Endothelial cell of umbilical vein (primary cell): Measurements from ENCODE around the gene WRAP53. TPM values are rescaled to one million over a fixed set of nuclear protein-coding genes. Genes with fewer than 3 reads are reported as not detected.

ENCODE experiments used
- BruUV-seq: library from RNA; stranded (reverse); fragments of 400-500 nt; replicated peaks from 2 replicates; lab custom pipeline; 2021; lab: Mats Ljungman, UMichigan
- CTCF ChIA-PET: fragments of 300-600, 350-600 bp; sonication (Branson Sonifier 250); formaldehyde crosslinking; loops from one replicate; lab custom pipeline; 2021; ENCODE audit warnings: antibody characterized with exemption, inconsistent platforms; lab: Charles Lee
- POLR2A ChIA-PET: fragments of 300-600, 350-600 bp; sonication (Branson Sonifier 250); formaldehyde crosslinking; loops from one replicate; lab custom pipeline; 2021; ENCODE audit warnings: antibody characterized with exemption, inconsistent platforms; lab: Charles Lee
- DNase-seq: peaks from one replicate; pipeline ENCODE4 v3.0.0-alpha.2; 2011; ENCODE audit warnings: low read depth, low spot score
- FAIRE-seq: peaks from 2 replicates; lab custom pipeline; 2011; peaks lifted over from hg19 to GRCh38; lab: Jason Lieb, UNC
- H2AFZ ChIP-seq: 2 replicates; pipeline ENCODE4 v1.6.0; 2012; ENCODE audit warnings: low read depth, low read length, control low read depth, inconsistent platforms
- H3K27ac ChIP-seq: 2 replicates; pipeline ENCODE4 v1.5.1; 2011; ENCODE audit warnings: low read depth, mild to moderate bottlenecking, control low read depth, low read length, moderate library complexity; ENCODE audit not compliant: insufficient read depth
- H3K27me3 ChIP-seq, 2 experiments: 2 replicates each; pipeline versions ENCODE4 v1.6.0 to v1.6.1; 2011; ENCODE audit warnings: low read length in 2 of 2, mixed read lengths in 1 of 2; ENCODE audit not compliant: control insufficient read depth in 2 of 2, insufficient read depth in 2 of 2
- H3K36me3 ChIP-seq, 2 experiments: 2 replicates in 1 of 2; 3 replicates in 1 of 2; pipeline ENCODE4 v1.5.1; 2011; ENCODE audit warnings: low read length in 2 of 2, mild to moderate bottlenecking in 1 of 2, moderate library complexity in 1 of 2; ENCODE audit not compliant: control insufficient read depth in 2 of 2, insufficient read depth in 2 of 2; ENCODE audit errors: extremely low read depth in 1 of 2
- H3K4me1 ChIP-seq: 3 replicates; pipeline ENCODE4 v1.5.1; 2011; ENCODE audit warnings: mild to moderate bottlenecking, low read length; ENCODE audit not compliant: control insufficient read depth, insufficient read depth; ENCODE audit errors: extremely low read depth
- H3K4me2 ChIP-seq: 2 replicates; pipeline ENCODE4 v1.6.1; 2011; ENCODE audit warnings: low read length, control low read depth, mixed read lengths; ENCODE audit not compliant: insufficient read depth
- H3K4me3 ChIP-seq, 3 experiments: fragments of 200-600 bp in 1 of 3; sonication (generic), shearing (Covaris generic) in 1 of 3; replicated peaks in 1 of 3; 2 replicates each; pipeline ENCODE4 v1.5.1; 2011 to 2016; ENCODE audit warnings: control low read depth in 3 of 3, low read length in 3 of 3, mild to moderate bottlenecking in 2 of 3, inconsistent platforms in 1 of 3, low read depth in 1 of 3, moderate library complexity in 1 of 3; ENCODE audit not compliant: insufficient read depth in 1 of 3
- H3K79me2 ChIP-seq: 2 replicates; pipeline ENCODE4 v1.6.0; 2012; ENCODE audit warnings: low read length, inconsistent platforms; ENCODE audit not compliant: control insufficient read depth, insufficient read depth
- H3K9ac ChIP-seq: replicated peaks from 2 replicates; pipeline ENCODE3; 2011; ENCODE audit warnings: low read length, control low read depth; ENCODE audit not compliant: insufficient read depth; ENCODE audit errors: extremely low read depth
- H3K9me1 ChIP-seq: replicated peaks from 3 replicates; pipeline ENCODE4 v1.6.0; 2011; ENCODE audit warnings: mild to moderate bottlenecking, low read length; ENCODE audit not compliant: control insufficient read depth, insufficient read depth; ENCODE audit errors: extremely low read depth
- H3K9me3 ChIP-seq: replicated peaks from 2 replicates; pipeline ENCODE4 v1.5.1; 2012; ENCODE audit warnings: low read length, inconsistent platforms; ENCODE audit not compliant: control insufficient read depth, insufficient read depth
- H4K20me1 ChIP-seq: replicated peaks from 2 replicates; pipeline ENCODE3; 2011; ENCODE audit warnings: mild to moderate bottlenecking, low read length; ENCODE audit not compliant: control insufficient read depth, insufficient read depth; ENCODE audit errors: extremely low read depth
- EZH2 ChIP-seq: IDR thresholded peaks from 2 replicates; pipeline ENCODE4 v1.6.1; 2012; ENCODE audit warnings: borderline replicate concordance, low read depth, mild to moderate bottlenecking, moderate library complexity, low read length, inconsistent platforms; ENCODE audit not compliant: severe bottlenecking
- FOS ChIP-seq: IDR thresholded peaks from 2 replicates; pipeline ENCODE4 v1.6.1; 2011; ENCODE audit warnings: mild to moderate bottlenecking, low read length, moderate library complexity, borderline replicate concordance; ENCODE audit not compliant: insufficient read depth
- GATA2 ChIP-seq: IDR thresholded peaks from 2 replicates; pipeline ENCODE4 v1.7.0; 2011; ENCODE audit warnings: low read depth, mild to moderate bottlenecking, moderate library complexity, mixed read lengths, low read length; ENCODE audit not compliant: insufficient read length, insufficient read depth
- JUN ChIP-seq: IDR thresholded peaks from 2 replicates; pipeline ENCODE4 v1.6.1; 2011; ENCODE audit warnings: borderline replicate concordance, low read depth; ENCODE audit not compliant: insufficient read length, insufficient read depth
- MYC ChIP-seq: IDR thresholded peaks from one replicate; pipeline ENCODE4 v1.6.1; 2011; ENCODE audit warnings: mild to moderate bottlenecking, low read depth, low read length
- POLR2A ChIP-seq: IDR thresholded peaks from 2 replicates; pipeline ENCODE4 v1.6.1; 2012; ENCODE audit warnings: low read depth, mild to moderate bottlenecking, control low read depth, low read length
- POLR2AphosphoS5 ChIP-seq: IDR thresholded peaks from 2 replicates; pipeline ENCODE4 v1.6.1; 2012; ENCODE audit warnings: low read depth, mild to moderate bottlenecking, control low read depth, low read length, moderate library complexity; ENCODE audit not compliant: insufficient read depth
- dilution Hi-C: fragments of 300-500 bp; cut with MboI; formaldehyde crosslinking; loops from one replicate; pipeline ENCODE4 v1.15.0; 2019; ENCODE audit warnings: low sequenced_read_pairs; ENCODE audit not compliant: extremely low pct_ligation_motif_present
- intact Hi-C: fragments of 100-400 bp; cut with micrococcal nuclease; formaldehyde crosslinking; loops from one replicate; pipeline ENCODE4 v1.10.0; 2022
- polyA plus RNA-seq, 4 experiments: library from polyadenylated mRNA; depleted of rRNA in 3 of 4; stranded (reverse) in 3 of 4; unstranded in 1 of 4; fragments of >200 nt; gene quantifications; 2 replicates each; pipeline versions ENCODE4 v1.2.1 to v1.2.3, GENCODE V29; 2011 to 2012; ENCODE audit warnings: missing spikeins in 1 of 4
- total RNA-seq: library from RNA; stranded (reverse); gene quantifications from 2 replicates; pipeline ENCODE4 v1.2.3, GENCODE V29; 2021
- TF ChIP-seq, protein P1 (sequence below): IDR thresholded peaks from 2 replicates; pipeline ENCODE4 v1.6.1; 2011; ENCODE audit not compliant: insufficient read depth, insufficient read length
- TF ChIP-seq, protein P2 (sequence below), 2 donors: IDR thresholded peaks; 1 replicate in 1 of 2; 2 replicates in 1 of 2; pipeline ENCODE4 v1.5.1; 2011; ENCODE audit warnings: low read length in 2 of 2, mild to moderate bottlenecking in 2 of 2, moderate library complexity in 2 of 2, control low read depth in 1 of 2, inconsistent platforms in 1 of 2, low read depth in 1 of 2; ENCODE audit not compliant: insufficient read depth in 1 of 2; ENCODE audit errors: extremely low read depth in 1 of 2

Gene WRAP53
- total and polyA plus RNA-seq, 2 donors (not counting 3 experiments of a cell fraction or from before 2014, with no cell fraction given) = 17.9 to 28.0 TPM

DNA sequence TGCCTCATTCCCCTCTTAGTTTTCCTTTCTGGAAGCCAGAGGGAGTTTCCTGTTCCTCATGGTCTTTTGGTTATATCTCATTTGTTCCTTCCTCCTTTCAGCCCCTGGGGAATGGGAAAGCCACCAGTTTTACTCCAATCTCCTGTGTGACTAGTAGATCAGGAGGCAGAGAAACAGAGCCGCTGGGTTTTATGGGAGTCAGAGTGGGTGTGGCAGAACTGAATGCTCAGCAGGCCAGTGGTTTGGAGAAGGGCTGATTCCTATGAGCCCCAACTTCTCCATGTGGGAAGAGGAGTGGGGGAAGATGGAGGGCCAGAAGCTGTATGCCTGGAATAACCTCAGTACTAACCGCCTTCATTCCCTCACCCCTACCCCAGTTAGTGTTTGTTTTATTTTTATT lies 33.3 kb downstream of the WRAP53 start:
- Histone ChIP-seq H3K9me3 (no peaks in the 10 kb centered on the region), H3K9me1 (no peaks in the 10 kb centered on the region), H3K4me2 (no peak overlapping the region), H2AFZ (no peak overlapping the region), H3K36me3 (no peaks in the 10 kb centered on the region), H3K79me2 (no peaks in the 10 kb centered on the region), H4K20me1 (no peaks in the 10 kb centered on the region), H3K27me3 (peaks cover 25 to 40% of the 10 kb centered on the region in 2 experiments), H3K27ac (no peak overlapping the region), H3K4me1 (peaks cover 2% of the 10 kb centered on the region), H3K4me3 (no peak overlapping the region), H3K9ac (no peak overlapping the region)
- TF ChIP-seq POLR2A = no peak
- TF ChIP-seq MYC = no peak
- TF ChIP-seq, protein P1, sequence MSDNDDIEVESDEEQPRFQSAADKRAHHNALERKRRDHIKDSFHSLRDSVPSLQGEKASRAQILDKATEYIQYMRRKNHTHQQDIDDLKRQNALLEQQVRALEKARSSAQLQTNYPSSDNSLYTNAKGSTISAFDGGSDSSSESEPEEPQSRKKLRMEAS = no peak
- TF ChIP-seq GATA2 = no peak
- no peak for TF ChIP-seq FOS
- no peak for TF ChIP-seq JUN
- TF ChIP-seq, protein P2, sequence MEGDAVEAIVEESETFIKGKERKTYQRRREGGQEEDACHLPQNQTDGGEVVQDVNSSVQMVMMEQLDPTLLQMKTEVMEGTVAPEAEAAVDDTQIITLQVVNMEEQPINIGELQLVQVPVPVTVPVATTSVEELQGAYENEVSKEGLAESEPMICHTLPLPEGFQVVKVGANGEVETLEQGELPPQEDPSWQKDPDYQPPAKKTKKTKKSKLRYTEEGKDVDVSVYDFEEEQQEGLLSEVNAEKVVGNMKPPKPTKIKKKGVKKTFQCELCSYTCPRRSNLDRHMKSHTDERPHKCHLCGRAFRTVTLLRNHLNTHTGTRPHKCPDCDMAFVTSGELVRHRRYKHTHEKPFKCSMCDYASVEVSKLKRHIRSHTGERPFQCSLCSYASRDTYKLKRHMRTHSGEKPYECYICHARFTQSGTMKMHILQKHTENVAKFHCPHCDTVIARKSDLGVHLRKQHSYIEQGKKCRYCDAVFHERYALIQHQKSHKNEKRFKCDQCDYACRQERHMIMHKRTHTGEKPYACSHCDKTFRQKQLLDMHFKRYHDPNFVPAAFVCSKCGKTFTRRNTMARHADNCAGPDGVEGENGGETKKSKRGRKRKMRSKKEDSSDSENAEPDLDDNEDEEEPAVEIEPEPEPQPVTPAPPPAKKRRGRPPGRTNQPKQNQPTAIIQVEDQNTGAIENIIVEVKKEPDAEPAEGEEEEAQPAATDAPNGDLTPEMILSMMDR (IDR thresholded peaks at IDR 0.05; ENCODE audit: extremely low read depth in 1 of 2, insufficient read depth in 1 of 2, low read depth in 1 of 2, low read length in 2 of 2) = no peak
- TF ChIP-seq EZH2 = no peak
- no peak for TF ChIP-seq POLR2AphosphoS5
- dilution Hi-C loops = no loop called here
- no TSS peak for BruUV-seq
- intact Hi-C loops = no loop called here
- ChIA-PET POLR2A (no interaction called here), CTCF (interaction anchor here (2.0 kb wide), 1 partner anchor 61 kb away, joined by 5 read pairs; no protein-coding TSS in a partner anchor)
- no peak for DNase-seq
- FAIRE-seq = no peak
